Duodenal mucosa (tissue), 2 donors: Measurements from ENCODE around the gene UGCG.
A peak's percentile ranks its signal among the peaks of the same experiment; 100 is the strongest.

Source experiments
- H3K27ac ChIP-seq: one replicate; pipeline ENCODE4 v1.7.0; 2013; ENCODE audit warnings: low read depth, low read length
- H3K27me3 ChIP-seq, 2 donors: one replicate each; pipeline ENCODE4 v1.7.0; 2013; ENCODE audit warnings: low read length in 2 of 2, control low read depth in 1 of 2; ENCODE audit not compliant: insufficient read depth in 2 of 2, control insufficient read depth in 1 of 2
- H3K36me3 ChIP-seq, 2 donors: one replicate each; pipeline ENCODE4 v1.7.0; 2013; ENCODE audit warnings: low read length in 2 of 2, control low read depth in 1 of 2; ENCODE audit not compliant: insufficient read depth in 2 of 2, control insufficient read depth in 1 of 2
- H3K4me1 ChIP-seq, 2 donors: one replicate each; pipeline ENCODE4 v1.7.0; 2013; ENCODE audit warnings: low read length in 2 of 2, control low read depth in 1 of 2; ENCODE audit not compliant: insufficient read depth in 2 of 2, control insufficient read depth in 1 of 2
- H3K4me3 ChIP-seq, 2 donors: one replicate each; pipeline ENCODE4 v1.7.0; 2013; ENCODE audit warnings: low read length in 2 of 2, low read depth in 1 of 2
- H3K9ac ChIP-seq, 2 donors: one replicate each; pipeline ENCODE4 v1.7.0; 2013; ENCODE audit warnings: low read length in 2 of 2, low read depth in 1 of 2
- H3K9me3 ChIP-seq, 2 donors: one replicate each; pipeline ENCODE4 v1.7.0; 2013; ENCODE audit warnings: low read length in 2 of 2, control low read depth in 1 of 2; ENCODE audit not compliant: control insufficient read depth in 1 of 2

UGCG gene

DNA sequence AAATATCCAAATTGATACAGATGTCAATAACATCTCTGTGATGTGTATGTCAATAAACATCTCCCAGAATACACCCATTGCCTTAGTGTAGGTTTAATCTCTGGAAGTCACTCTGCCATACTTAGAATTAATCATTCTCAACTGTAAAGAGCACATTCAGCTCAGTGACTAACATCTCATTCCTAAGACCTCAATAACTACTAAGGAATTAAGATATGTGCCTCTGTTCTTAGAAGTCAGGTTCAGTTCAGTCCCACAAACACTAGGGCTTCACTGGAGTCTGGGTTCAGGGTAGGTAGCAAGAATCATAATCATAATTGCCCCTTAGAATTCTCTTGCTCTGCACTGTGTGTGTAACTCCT is 31.7 kb downstream of the UGCG start:
- peaks cover 7 to 26% of the 10 kb centered on the region in 2 donors for H3K4me1 ChIP-seq
- no peak overlapping the region for H3K27ac ChIP-seq
- H3K9ac ChIP-seq = no peak overlapping the region
- H3K4me3 ChIP-seq = no peak overlapping the region
- peaks cover 20% of the 10 kb centered on the region in 2 donors for H3K36me3 ChIP-seq
- no peaks in the 10 kb centered on the region for H3K27me3 ChIP-seq
- H3K9me3 ChIP-seq = no peaks in the 10 kb centered on the region

DNA sequence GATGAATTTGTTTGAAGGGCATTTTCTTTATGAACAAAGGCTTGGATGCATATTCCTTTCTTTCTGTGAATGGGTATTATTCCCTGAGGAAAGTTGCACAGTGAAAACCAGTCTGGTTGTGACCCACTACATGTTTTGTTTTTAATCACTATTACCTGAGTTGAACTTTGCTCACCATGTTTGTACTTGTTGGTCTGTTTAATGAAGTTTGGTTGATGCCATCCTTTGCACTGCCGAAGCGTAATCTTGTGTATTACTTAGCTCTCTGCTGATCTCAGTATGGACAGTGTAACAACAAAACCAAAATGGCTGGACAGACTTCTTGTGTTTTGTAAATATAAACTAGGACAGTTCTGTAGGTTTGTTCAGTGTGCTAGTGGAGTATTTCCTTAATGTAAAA is 38.1 kb downstream of the UGCG start:
- peaks cover 24 to 27% of the 10 kb centered on the region in 2 donors for H3K36me3 ChIP-seq
- H3K4me1 ChIP-seq = peaks cover 6 to 7% of the 10 kb centered on the region in 2 donors
- no peaks in the 10 kb centered on the region for H3K27me3 ChIP-seq
- H3K27ac ChIP-seq = no peak overlapping the region
- H3K9me3 ChIP-seq = no peaks in the 10 kb centered on the region
- no peak overlapping the region for H3K9ac ChIP-seq
- no peak overlapping the region for H3K4me3 ChIP-seq

DNA sequence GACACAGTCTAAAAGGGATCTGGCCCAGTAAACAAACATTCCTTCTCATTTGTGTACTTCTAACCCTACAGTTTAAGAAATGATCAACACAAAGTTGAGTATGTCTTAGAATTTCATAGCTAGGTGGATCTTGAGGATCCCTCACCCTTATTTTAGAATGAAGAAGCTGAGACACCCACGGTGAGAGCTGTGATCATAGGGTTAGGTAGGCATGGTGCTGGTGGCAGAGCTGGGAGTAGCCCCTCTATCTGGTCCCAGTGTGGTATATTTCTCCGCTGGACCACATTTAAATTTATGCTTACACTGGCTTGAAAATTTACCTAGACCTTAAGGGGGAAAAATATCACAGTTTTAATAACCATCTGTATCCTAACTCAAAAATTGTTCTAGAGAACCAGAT is 39.8 kb downstream of the UGCG start:
- Histone ChIP-seq H3K27ac (no peak overlapping the region), H3K4me1 (peaks cover 6 to 7% of the 10 kb centered on the region in 2 donors), H3K4me3 (no peak overlapping the region), H3K36me3 (peaks cover 19 to 20% of the 10 kb centered on the region in 2 donors), H3K9me3 (no peaks in the 10 kb centered on the region), H3K9ac (no peak overlapping the region), H3K27me3 (no peaks in the 10 kb centered on the region)

DNA sequence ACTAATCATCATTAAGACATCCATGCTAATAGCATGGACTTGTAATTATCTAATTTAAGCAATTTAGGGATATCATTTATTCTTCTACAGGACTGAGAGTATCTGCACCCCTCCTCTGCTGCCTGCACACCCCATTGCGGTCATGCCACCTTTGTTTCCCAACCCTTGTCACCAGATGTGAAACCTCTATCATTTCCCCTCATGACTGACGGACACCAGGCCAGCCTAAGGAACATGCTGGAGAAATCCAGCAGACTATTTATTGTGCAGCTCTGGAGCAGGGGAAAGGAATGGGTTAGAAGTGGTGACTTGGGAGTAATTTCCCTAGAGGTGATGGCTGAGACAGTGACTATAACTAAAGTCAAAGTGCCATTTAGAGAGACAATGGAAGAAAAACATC is 40.7 kb downstream of the UGCG start:
- H3K27me3 ChIP-seq = no peaks in the 10 kb centered on the region
- no peak overlapping the region for H3K4me3 ChIP-seq
- H3K9ac ChIP-seq = no peak overlapping the region
- H3K36me3 ChIP-seq = peaks cover 9 to 11% of the 10 kb centered on the region in 2 donors
- peaks cover 6 to 7% of the 10 kb centered on the region in 2 donors for H3K4me1 ChIP-seq
- no peaks in the 10 kb centered on the region for H3K9me3 ChIP-seq
- H3K27ac ChIP-seq = peak overlapping the region; percentile 22

DNA sequence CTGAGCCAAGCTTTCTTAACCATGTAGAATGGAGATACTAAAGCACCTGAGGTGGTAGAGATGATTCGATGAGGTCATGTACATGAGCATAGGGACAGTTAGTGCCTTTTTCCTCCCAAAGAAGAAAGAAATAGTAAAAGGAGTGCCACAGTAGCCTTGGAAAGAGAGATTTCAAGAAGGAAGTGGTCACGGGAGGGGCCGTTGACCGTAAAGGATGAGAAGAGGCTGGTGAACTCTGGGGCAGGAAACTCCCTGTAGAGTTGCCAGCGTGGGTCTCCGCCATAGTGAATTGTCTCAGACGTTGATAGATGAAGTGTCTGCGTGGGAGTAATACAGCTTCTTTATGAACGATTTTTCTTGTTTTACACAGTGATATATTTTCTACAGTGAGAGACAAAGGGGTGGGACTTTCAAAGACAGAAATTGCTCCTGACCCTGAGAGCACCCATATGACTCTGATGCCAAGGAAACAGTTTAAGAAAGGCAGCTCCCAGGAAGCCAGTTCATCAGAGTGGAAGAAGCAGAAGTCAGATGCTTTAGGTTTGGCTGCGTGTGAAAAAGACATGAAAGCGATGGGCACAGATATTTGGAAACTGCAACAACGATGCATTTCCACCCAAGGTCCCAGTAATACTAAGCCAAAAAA is 41.3 kb downstream of the UGCG start:
- Histone ChIP-seq H3K4me1 (peaks cover 6 to 7% of the 10 kb centered on the region in 2 donors), H3K27ac (peak overlapping the region; percentile 22), H3K27me3 (no peaks in the 10 kb centered on the region), H3K4me3 (peak overlapping the region in 1 of 2 donors; percentile 16), H3K9ac (peak overlapping the region in 1 of 2 donors; percentile 32), H3K9me3 (no peaks in the 10 kb centered on the region), H3K36me3 (peaks cover 5 to 8% of the 10 kb centered on the region in 2 donors)

DNA sequence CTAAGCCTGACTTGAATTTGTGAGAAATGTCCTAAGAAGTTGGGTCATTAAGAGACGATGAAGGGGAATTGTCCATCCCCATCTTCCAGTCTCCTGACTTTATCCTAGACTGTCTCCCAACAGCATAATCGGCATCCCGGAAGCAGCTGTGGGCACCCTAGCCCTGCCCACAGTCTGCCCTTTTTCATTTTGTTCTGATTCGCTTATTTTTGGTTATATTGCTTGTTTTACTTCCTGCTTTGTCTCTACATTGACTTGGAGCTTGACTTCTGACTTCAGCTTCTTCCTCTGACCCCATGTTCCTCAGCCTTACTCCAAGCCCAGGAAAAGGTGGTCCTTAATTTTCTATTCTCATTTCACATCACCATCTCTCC is 41.8 kb downstream of the UGCG start:
- Histone ChIP-seq H3K36me3 (peaks cover 3 to 7% of the 10 kb centered on the region in 2 donors), H3K4me3 (peak overlapping the region in 1 of 2 donors; percentile 16), H3K9me3 (no peaks in the 10 kb centered on the region), H3K9ac (peak overlapping the region in 1 of 2 donors; percentile 32), H3K27ac (no peak overlapping the region), H3K27me3 (no peaks in the 10 kb centered on the region), H3K4me1 (peaks cover 6 to 7% of the 10 kb centered on the region in 2 donors)

DNA sequence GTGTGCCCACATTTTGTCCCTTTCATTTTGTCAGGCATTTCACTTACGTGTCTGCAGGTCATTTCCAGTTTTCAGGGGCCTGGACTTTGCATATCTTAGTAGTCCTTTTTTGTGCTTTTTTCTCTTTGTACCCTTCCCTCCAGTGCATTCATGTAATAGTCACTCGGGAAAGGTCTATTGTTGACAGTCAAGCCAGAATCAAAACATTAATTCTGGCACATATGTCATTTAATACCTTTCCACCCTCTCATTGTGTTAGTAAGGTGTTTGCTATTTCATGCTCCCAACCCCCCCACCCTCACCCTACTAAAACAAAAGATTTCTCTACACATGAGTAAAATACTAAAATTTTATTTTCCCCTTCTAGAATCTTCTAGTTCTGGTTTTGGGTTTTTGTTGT is 42.7 kb downstream of the UGCG start:
- Histone ChIP-seq H3K27ac (no peak overlapping the region), H3K4me3 (no peak overlapping the region), H3K36me3 (peaks cover 0 to 3% of the 10 kb centered on the region in 2 donors), H3K4me1 (peaks cover 6 to 7% of the 10 kb centered on the region in 2 donors), H3K27me3 (no peaks in the 10 kb centered on the region), H3K9ac (no peak overlapping the region), H3K9me3 (no peaks in the 10 kb centered on the region)

DNA sequence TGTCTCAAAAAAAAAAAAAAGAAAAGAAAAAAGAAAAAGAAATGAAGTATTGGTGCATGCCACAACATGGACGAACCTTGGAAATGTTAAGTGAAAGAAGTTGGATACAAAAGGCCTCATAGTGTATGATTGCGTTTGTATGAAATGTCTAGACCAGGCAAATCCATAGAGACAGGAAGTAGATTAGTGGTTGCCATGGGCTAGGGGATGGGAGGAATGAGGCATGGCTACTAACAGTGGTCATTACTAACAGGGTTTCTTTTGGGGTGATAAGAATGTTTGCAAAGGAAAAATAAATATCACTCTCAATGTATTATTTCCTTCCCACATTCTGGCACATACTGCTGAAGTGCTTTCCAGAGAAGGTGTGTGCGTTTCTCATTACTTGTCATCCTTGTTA is 44.1 kb downstream of the UGCG start:
- Histone ChIP-seq H3K9ac (no peak overlapping the region), H3K4me1 (peaks cover 7 to 15% of the 10 kb centered on the region in 2 donors), H3K27me3 (no peaks in the 10 kb centered on the region), H3K4me3 (no peak overlapping the region), H3K36me3 (no peaks in the 10 kb centered on the region), H3K27ac (no peak overlapping the region), H3K9me3 (no peaks in the 10 kb centered on the region)

DNA sequence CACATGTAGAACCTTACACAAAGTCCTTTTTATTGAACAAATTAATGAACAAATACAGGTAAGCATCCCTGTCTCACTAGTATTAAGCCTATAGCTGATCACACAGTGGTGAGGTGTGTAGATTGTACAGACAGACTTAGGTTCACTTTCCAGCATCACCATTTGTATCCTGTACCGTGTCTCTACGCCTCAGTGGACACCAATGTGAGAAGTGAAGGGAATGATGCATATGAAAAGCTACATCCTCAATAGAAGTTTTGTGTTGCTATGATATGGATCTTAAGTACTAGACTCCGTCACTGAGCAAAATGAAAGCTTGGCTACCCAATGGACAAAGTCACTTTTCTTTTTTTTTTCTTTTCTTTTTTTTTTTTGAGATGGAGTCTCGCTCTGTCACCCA is 46.6 kb downstream of the UGCG start:
- peaks cover 0 to 10% of the 10 kb centered on the region in 2 donors for H3K4me1 ChIP-seq

DNA sequence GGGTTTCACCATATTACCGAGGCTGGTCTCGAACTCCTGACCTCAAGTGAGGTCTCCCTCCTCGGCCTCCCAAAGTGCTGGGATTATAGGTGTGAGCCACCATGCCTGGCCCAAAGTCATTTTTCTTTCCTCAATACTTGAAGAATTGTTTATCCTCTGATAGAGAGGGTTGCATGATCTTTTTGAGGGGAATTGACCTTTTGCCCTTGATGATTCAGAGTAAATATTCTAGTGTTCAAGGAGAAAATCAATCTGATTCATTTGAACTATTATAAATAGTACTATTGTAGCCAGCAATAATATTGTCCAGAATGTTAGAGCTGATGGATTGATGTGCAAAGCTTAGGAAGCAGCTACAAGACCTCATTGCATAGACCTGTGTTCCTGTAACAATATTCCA is 47.1 kb downstream of the UGCG start:
- no peak overlapping the region for H3K27ac ChIP-seq
- H3K9ac ChIP-seq = no peak overlapping the region
- H3K4me1 ChIP-seq = peaks cover 0 to 10% of the 10 kb centered on the region in 2 donors
- H3K27me3 ChIP-seq = no peaks in the 10 kb centered on the region
- H3K9me3 ChIP-seq = no peaks in the 10 kb centered on the region
- H3K36me3 ChIP-seq = no peaks in the 10 kb centered on the region
- H3K4me3 ChIP-seq = no peak overlapping the region

More for the DNA sequence above, 46.6 kb downstream of the UGCG start:
- no peaks in the 10 kb centered on the region for H3K36me3 ChIP-seq
- no peaks in the 10 kb centered on the region for H3K27me3 ChIP-seq
- no peak overlapping the region for H3K4me3 ChIP-seq
- no peaks in the 10 kb centered on the region for H3K9me3 ChIP-seq
- H3K27ac ChIP-seq = no peak overlapping the region
- no peak overlapping the region for H3K9ac ChIP-seq
